K562 (cell line): ENCODE measurements around the gene CSTB. TPM values are rescaled to one million over a fixed set of nuclear protein-coding genes. Genes with fewer than 3 reads are reported as not detected.

Source experiments
- ATF4 ChIP-seq: fragments of 450-650 bp; formaldehyde crosslinking; IDR thresholded peaks from 2 replicates; pipeline ENCODE4 v1.4.0; 2022; ENCODE audit warnings: mild to moderate bottlenecking, moderate library complexity
- BACH1 ChIP-seq: fragments of 200-800 bp; sonication (Bioruptor generic); IDR thresholded peaks from 2 replicates; pipeline ENCODE4 v1.6.1; 2016; ENCODE audit warnings: missing genetic modification characterization, missing compliant biosample characterization
- IRF9 ChIP-seq: fragments of 450-650 bp; IDR thresholded peaks from 2 replicates; pipeline ENCODE4 v1.6.1; 2016; ENCODE audit warnings: missing biosample characterization, missing genetic modification characterization
- KAT7 ChIP-seq: sonication (generic); formaldehyde crosslinking; IDR thresholded peaks from 2 replicates; pipeline ENCODE4 v1.8.0; 2022; ENCODE audit warnings: missing genetic modification reagents, mild to moderate bottlenecking, borderline replicate concordance
- KDM2B ChIP-seq: fragments of 250-450 bp; sonication (Bioruptor Pico); IDR thresholded peaks from 2 replicates; pipeline ENCODE4 v1.8.0; 2021; ENCODE audit warnings: mild to moderate bottlenecking, moderate library complexity
- KLF1 ChIP-seq: fragments of 450-650 bp; IDR thresholded peaks from 2 replicates; pipeline ENCODE4 v1.6.1; 2016; ENCODE audit warnings: missing genetic modification characterization, missing compliant biosample characterization
- MAFK ChIP-seq: IDR thresholded peaks from 2 replicates; pipeline ENCODE4 v1.6.1; 2011; ENCODE audit warnings: low read length, improper control_type of control experiment
- MLX ChIP-seq, 2 experiments: fragments of 450-650 bp in 1 of 2; sonication (generic) in 1 of 2; formaldehyde crosslinking; conservative IDR thresholded peaks; 2 replicates each; pipeline versions ENCODE4 v1.4.0 to v1.8.1; 2020 to 2022; ENCODE audit warnings: mild to moderate bottlenecking in 1 of 2, missing genetic modification reagents in 1 of 2
- MTA1 ChIP-seq: fragments of 450-650 bp; IDR thresholded peaks from 2 replicates; pipeline ENCODE4 v1.6.1; 2017; ENCODE audit warnings: borderline replicate concordance
- NFRKB ChIP-seq: fragments of 450-650 bp; IDR thresholded peaks from 2 replicates; pipeline ENCODE4 v1.6.1; 2016; ENCODE audit warnings: low read depth
- NKRF ChIP-seq: fragments of 450-650 bp; IDR thresholded peaks from 2 replicates; pipeline ENCODE4 v1.6.1; 2016; ENCODE audit warnings: borderline replicate concordance
- POLR2G ChIP-seq: fragments of 200-400 bp; formaldehyde crosslinking; IDR thresholded peaks from 2 replicates; pipeline ENCODE4 v1.6.1; 2017; ENCODE audit warnings: low read depth, mild to moderate bottlenecking, antibody characterized with exemption, low read length, moderate library complexity
- RAD51 ChIP-seq: fragments of 450-650 bp; IDR thresholded peaks from 2 replicates; pipeline ENCODE4 v1.7.1; 2016; ENCODE audit warnings: low read depth, mild to moderate bottlenecking, borderline replicate concordance
- RBM34 ChIP-seq: fragments of 200-400 bp; formaldehyde crosslinking; IDR thresholded peaks from 2 replicates; pipeline ENCODE4 v1.6.1; 2018; ENCODE audit warnings: low read length, borderline replicate concordance; ENCODE audit not compliant: insufficient read depth
- SAFB2 ChIP-seq: fragments of 200-400 bp; formaldehyde crosslinking; IDR thresholded peaks from 2 replicates; pipeline ENCODE4 v1.6.1; 2018; ENCODE audit warnings: borderline replicate concordance, low read length, low read depth, moderate library complexity; ENCODE audit not compliant: severe bottlenecking
- SMAD3 ChIP-seq: fragments of 450-650 bp; formaldehyde crosslinking; conservative IDR thresholded peaks from 2 replicates; pipeline ENCODE4 v1.4.0; 2020; ENCODE audit warnings: mild to moderate bottlenecking
- SMARCA5 ChIP-seq: fragments of 450-650 bp; IDR thresholded peaks from 2 replicates; pipeline ENCODE4 v1.6.1; 2016
- TCF7L2 ChIP-seq: fragments of 150-350 bp; IDR thresholded peaks from 2 replicates; pipeline ENCODE4 v1.6.1; 2016; ENCODE audit warnings: low read depth, mild to moderate bottlenecking, low read length, moderate library complexity
- THAP7 ChIP-seq: fragments of 250-450 bp; sonication (Bioruptor Pico); IDR thresholded peaks from 2 replicates; pipeline ENCODE4 v1.5.0; 2021
- ZFPM2 ChIP-seq: fragments of 250-450 bp; sonication (Bioruptor Pico); IDR thresholded peaks from 2 replicates; pipeline ENCODE4 v1.5.1; 2022; ENCODE audit warnings: mild to moderate bottlenecking
- ZNF140 ChIP-seq: fragments of 250-450 bp; sonication (Bioruptor Pico); IDR thresholded peaks from 2 replicates; pipeline ENCODE4 v1.8.0; 2021; ENCODE audit warnings: moderate library complexity, mild to moderate bottlenecking, inconsistent platforms
- ZNF347 ChIP-seq: fragments of 450-650 bp; formaldehyde crosslinking; IDR thresholded peaks from 2 replicates; pipeline ENCODE4 v1.4.0; 2020; ENCODE audit warnings: low read depth, mild to moderate bottlenecking, moderate library complexity
- ZNF41 ChIP-seq: fragments of 250-450 bp; sonication (Bioruptor Pico); conservative IDR thresholded peaks from 2 replicates; pipeline ENCODE4 v1.4.0; 2020; ENCODE audit warnings: mild to moderate bottlenecking
- ZNF785 ChIP-seq: fragments of 250-450 bp; sonication (Bioruptor Pico); IDR thresholded peaks from 2 replicates; pipeline ENCODE4 v1.4.0; 2020; ENCODE audit warnings: mild to moderate bottlenecking
- ZNF79 ChIP-seq: fragments of 250-450 bp; sonication (Bioruptor Pico); IDR thresholded peaks from 2 replicates; pipeline ENCODE4 v1.4.0; 2020; ENCODE audit warnings: low read depth, mild to moderate bottlenecking, moderate library complexity
- polyA plus RNA-seq, 8 experiments: library from polyadenylated mRNA; depleted of rRNA in 4 of 8; stranded (reverse) in 5 of 8; unstranded in 3 of 8; fragments of >200 nt; fragmentation: Nextera tagmentation in 2 of 8; fragmentation: Illumina TruSeq in 1 of 8; extraction: Ambion mirVana in 2 of 8; extraction: Trizol in 1 of 8; gene quantifications; 2 replicates each; pipeline versions ENCODE4 v1.2.1 to v1.2.3, GENCODE V29; 2011 to 2014; ENCODE audit warnings: inconsistent platforms in 1 of 8, missing spikeins in 1 of 8
- total RNA-seq, 7 experiments: library from RNA; depleted of rRNA in 6 of 7; stranded (reverse); fragments of >200 nt in 6 of 7; fragmentation: Illumina TruSeq in 2 of 7; extraction: Trizol in 2 of 7; gene quantifications; 2 replicates each; pipeline versions ENCODE4 v1.2.1 to v1.2.3, GENCODE V29; 2011 to 2021; ENCODE audit warnings: low replicate concordance in 1 of 7

Gene CSTB
- total and polyA plus RNA-seq, 9 of the 15 experiments (the other 6 are each of a cell fraction or from before 2014, with no cell fraction given), result 12.4 to 65.0 (median 31.7) TPM

GRCh38 chr21:43789276-43790009 is 13.3 kb upstream of the CSTB start, which contains the start of gene RRP1 (continued):
- TF ChIP-seq MLX (CRISPR knock-in tag; conservative IDR thresholded peaks at IDR 0.05) (no peak), ZFPM2 (CRISPR knock-in tag) (0 out of 2 replicates have a peak, but pooled peaks have one; percentile 51), SMAD3 (no peak), MTA1 (peak; percentile 98), POLR2G (peak; percentile 92), IRF9 (tag) (no peak), KAT7 (CRISPR knock-in tag) (0 out of 2 replicates have a peak, but pooled peaks have one; percentile 63), MAFK (peak; percentile 32), NKRF (peak; percentile 98), ZNF41 (CRISPR knock-in tag) (no peak), KDM2B (CRISPR knock-in tag) (no peak), BACH1 (tag) (no peak), RBM34 (no peak; the same call in 1 of the 2 replicates), RAD51 (no peak), THAP7 (CRISPR knock-in tag) (peak; percentile 25; the same call in 1 of the 2 replicates), KLF1 (tag) (no peak), SAFB2 (no peak), ZNF79 (CRISPR knock-in tag) (no peak), SMARCA5 (no peak), ATF4 (no peak), TCF7L2 (no peak), NFRKB (no peak), ZNF347 (no peak), ZNF785 (CRISPR knock-in tag) (no peak), ZNF140 (CRISPR knock-in tag) (no peak)
